Suprapubic skin (tissue), 3 donors: ENCODE results near the gene FKBP10.

Experiments
- POLR2AphosphoS5 ChIP-seq, 3 donors: sonication (generic); formaldehyde crosslinking; IDR thresholded peaks; one replicate each; pipeline ENCODE4 v1.6.1; 2017; ENCODE audit warnings: antibody characterized with exemption in 3 of 3
- TF ChIP-seq, protein P1 (sequence below), 2 donors: fragments of 200-600 bp in 1 of 2; fragments of 450-650 bp in 1 of 2; sonication (generic) in 1 of 2; IDR thresholded peaks; one replicate each; pipeline ENCODE4 v1.5.1; 2016 to 2019; ENCODE audit warnings: antibody characterized with exemption in 2 of 2, mild to moderate bottlenecking in 1 of 2, moderate library complexity in 1 of 2

DNA sequence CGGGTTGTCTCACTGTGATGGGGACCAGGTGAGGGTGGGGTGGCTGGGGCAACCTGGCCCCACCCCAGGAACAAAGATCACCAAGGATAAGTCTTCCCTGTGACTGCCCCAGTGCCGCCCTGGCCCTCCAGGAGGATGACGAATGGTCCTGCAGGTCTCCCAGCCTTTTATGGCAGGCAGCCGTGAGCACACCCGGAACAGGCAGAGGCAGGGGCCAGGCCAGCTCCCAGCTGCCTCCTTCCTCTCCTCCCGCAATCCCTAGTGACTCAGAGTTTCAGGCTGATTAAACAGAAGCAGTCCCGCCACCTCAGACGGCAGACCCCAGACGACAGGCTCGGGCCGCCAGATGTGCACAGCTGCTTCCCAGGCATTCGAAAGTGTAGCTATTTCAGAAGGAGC is 39.6 kb upstream of the FKBP10 start:
- TF ChIP-seq, protein P1, sequence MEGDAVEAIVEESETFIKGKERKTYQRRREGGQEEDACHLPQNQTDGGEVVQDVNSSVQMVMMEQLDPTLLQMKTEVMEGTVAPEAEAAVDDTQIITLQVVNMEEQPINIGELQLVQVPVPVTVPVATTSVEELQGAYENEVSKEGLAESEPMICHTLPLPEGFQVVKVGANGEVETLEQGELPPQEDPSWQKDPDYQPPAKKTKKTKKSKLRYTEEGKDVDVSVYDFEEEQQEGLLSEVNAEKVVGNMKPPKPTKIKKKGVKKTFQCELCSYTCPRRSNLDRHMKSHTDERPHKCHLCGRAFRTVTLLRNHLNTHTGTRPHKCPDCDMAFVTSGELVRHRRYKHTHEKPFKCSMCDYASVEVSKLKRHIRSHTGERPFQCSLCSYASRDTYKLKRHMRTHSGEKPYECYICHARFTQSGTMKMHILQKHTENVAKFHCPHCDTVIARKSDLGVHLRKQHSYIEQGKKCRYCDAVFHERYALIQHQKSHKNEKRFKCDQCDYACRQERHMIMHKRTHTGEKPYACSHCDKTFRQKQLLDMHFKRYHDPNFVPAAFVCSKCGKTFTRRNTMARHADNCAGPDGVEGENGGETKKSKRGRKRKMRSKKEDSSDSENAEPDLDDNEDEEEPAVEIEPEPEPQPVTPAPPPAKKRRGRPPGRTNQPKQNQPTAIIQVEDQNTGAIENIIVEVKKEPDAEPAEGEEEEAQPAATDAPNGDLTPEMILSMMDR (IDR thresholded peaks at IDR 0.05): no peak
- peak in 1 of 3 donors; percentile 32 for TF ChIP-seq POLR2AphosphoS5 (IDR thresholded peaks at IDR 0.05)
